KMS-11 (cell line): Measurements from ENCODE around the gene TOM1L1.

Experiments used
- H2AFZ ChIP-seq: fragments of 200-600 bp; sonication (generic); 2 replicates; pipeline ENCODE4 v1.6.1; 2016; ENCODE audit warnings: antibody characterized with exemption, mixed run types, low read depth
- H3K27ac ChIP-seq: fragments of 200-600 bp; sonication (generic); 2 replicates; pipeline ENCODE4 v1.6.1; 2016; ENCODE audit warnings: mild to moderate bottlenecking, mixed run types
- H3K27me3 ChIP-seq: fragments of 200-600 bp; sonication (generic); 2 replicates; pipeline ENCODE4 v1.6.1; 2017; ENCODE audit warnings: mild to moderate bottlenecking, low read depth, mixed run types, moderate library complexity; ENCODE audit not compliant: insufficient read depth
- H3K36me3 ChIP-seq: fragments of 200-600 bp; sonication (generic); 2 replicates; pipeline ENCODE4 v1.6.1; 2017; ENCODE audit warnings: mild to moderate bottlenecking, mixed run types; ENCODE audit not compliant: insufficient read depth
- H3K4me1 ChIP-seq: fragments of 200-600 bp; sonication (generic); 2 replicates; pipeline ENCODE4 v1.6.1; 2016; ENCODE audit warnings: mild to moderate bottlenecking, low read depth, mixed run types; ENCODE audit not compliant: poor library complexity, severe bottlenecking
- H3K4me2 ChIP-seq: fragments of 200-600 bp; sonication (generic); 2 replicates; pipeline ENCODE4 v1.7.0; 2016; ENCODE audit warnings: mild to moderate bottlenecking, mixed run types
- H3K4me3 ChIP-seq: fragments of 200-600 bp; sonication (generic); IDR thresholded peaks from 2 replicates; pipeline ENCODE4 v1.6.1; 2017; ENCODE audit warnings: low read depth, low read length, mixed read lengths; ENCODE audit not compliant: insufficient read depth
- H3K79me2 ChIP-seq: fragments of 200-600 bp; sonication (generic); 2 replicates; pipeline ENCODE4 v1.6.1; 2016; ENCODE audit warnings: low read depth, mixed run types; ENCODE audit not compliant: insufficient read depth
- H3K9ac ChIP-seq: fragments of 200-600 bp; sonication (generic); 2 replicates; pipeline ENCODE4 v1.6.1; 2016; ENCODE audit warnings: mild to moderate bottlenecking, mixed run types
- H4K20me1 ChIP-seq: fragments of 200-600 bp; sonication (generic); 2 replicates; pipeline ENCODE4 v1.6.1; 2016; ENCODE audit warnings: mild to moderate bottlenecking, mixed run types; ENCODE audit not compliant: insufficient read depth
- CTCF ChIP-seq: fragments of 200-600 bp; sonication (generic); conservative IDR thresholded peaks from 2 replicates; pipeline ENCODE4 v1.6.1; 2017; ENCODE audit warnings: low read depth, mild to moderate bottlenecking, antibody characterized with exemption, low read length, moderate library complexity, mixed read lengths

TOM1L1 gene

GRCh38 chr17:54891176-54891821 is 9.4 kb upstream of the TOM1L1 start:
- Histone ChIP-seq H4K20me1 (no peaks in the 10 kb centered on the region), H3K79me2 (no peaks in the 10 kb centered on the region), H3K36me3 (no peaks in the 10 kb centered on the region), H3K4me2 (no peak overlapping the region), H2AFZ (no peak overlapping the region), H3K4me1 (no peaks in the 10 kb centered on the region), H3K4me3 (no peak overlapping the region), H3K9ac (no peak overlapping the region), H3K27ac (no peak overlapping the region), H3K27me3 (no peaks in the 10 kb centered on the region)
- peak; percentile 76 for TF ChIP-seq CTCF

GRCh38 chr17:54892360-54892759 is 8.3 kb upstream of the TOM1L1 start:
- H2AFZ ChIP-seq, result no peak overlapping the region
- H3K79me2 ChIP-seq, result no peaks in the 10 kb centered on the region
- no peaks in the 10 kb centered on the region for H3K36me3 ChIP-seq
- H3K9ac ChIP-seq, result no peak overlapping the region
- H4K20me1 ChIP-seq, result no peaks in the 10 kb centered on the region
- TF ChIP-seq CTCF, result no peak
- H3K4me2 ChIP-seq, result no peak overlapping the region
- no peak overlapping the region for H3K4me3 ChIP-seq
- H3K4me1 ChIP-seq, result no peaks in the 10 kb centered on the region
- H3K27ac ChIP-seq, result no peak overlapping the region
- H3K27me3 ChIP-seq, result no peaks in the 10 kb centered on the region

- no peak overlapping the region for H3K9ac ChIP-seq
- no peak overlapping the region for H2AFZ ChIP-seq
These were observed 2.1 kb upstream of the TOM1L1 start for GRCh38 chr17:54898576-54898975.

GRCh38 chr17:54899201-54899600 is 1.5 kb upstream of the TOM1L1 start:
- Histone ChIP-seq H3K36me3 (no peaks in the 10 kb centered on the region), H3K4me1 (no peaks in the 10 kb centered on the region), H3K27ac (no peak overlapping the region), H3K9ac (no peak overlapping the region), H4K20me1 (no peaks in the 10 kb centered on the region), H3K4me2 (no peak overlapping the region), H2AFZ (no peak overlapping the region), H3K79me2 (no peaks in the 10 kb centered on the region), H3K27me3 (no peaks in the 10 kb centered on the region), H3K4me3 (no peak overlapping the region)
- no peak for TF ChIP-seq CTCF

More at GRCh38 chr17:54898576-54898975, 2.1 kb upstream of the TOM1L1 start:
- no peaks in the 10 kb centered on the region for H3K36me3 ChIP-seq
- no peak for TF ChIP-seq CTCF
- no peak overlapping the region for H3K4me3 ChIP-seq
- no peaks in the 10 kb centered on the region for H3K27me3 ChIP-seq
- no peaks in the 10 kb centered on the region for H3K79me2 ChIP-seq
- no peak overlapping the region for H3K4me2 ChIP-seq
- no peaks in the 10 kb centered on the region for H4K20me1 ChIP-seq
- H3K4me1 ChIP-seq, result no peaks in the 10 kb centered on the region
- H3K27ac ChIP-seq, result no peak overlapping the region
